Eye (tissue), 1 donor: ENCODE measurements around the gene PFN3.
"Not testable (repeated sequence)": the region's sequence is repeated elsewhere in the genome, so short reads cannot be mapped to it uniquely, and the experiment has no call there.

Source experiments
- DNase-seq: peaks from one replicate; pipeline ENCODE4 v3.0.0-alpha.2; 2015

Gene PFN3

DNA sequence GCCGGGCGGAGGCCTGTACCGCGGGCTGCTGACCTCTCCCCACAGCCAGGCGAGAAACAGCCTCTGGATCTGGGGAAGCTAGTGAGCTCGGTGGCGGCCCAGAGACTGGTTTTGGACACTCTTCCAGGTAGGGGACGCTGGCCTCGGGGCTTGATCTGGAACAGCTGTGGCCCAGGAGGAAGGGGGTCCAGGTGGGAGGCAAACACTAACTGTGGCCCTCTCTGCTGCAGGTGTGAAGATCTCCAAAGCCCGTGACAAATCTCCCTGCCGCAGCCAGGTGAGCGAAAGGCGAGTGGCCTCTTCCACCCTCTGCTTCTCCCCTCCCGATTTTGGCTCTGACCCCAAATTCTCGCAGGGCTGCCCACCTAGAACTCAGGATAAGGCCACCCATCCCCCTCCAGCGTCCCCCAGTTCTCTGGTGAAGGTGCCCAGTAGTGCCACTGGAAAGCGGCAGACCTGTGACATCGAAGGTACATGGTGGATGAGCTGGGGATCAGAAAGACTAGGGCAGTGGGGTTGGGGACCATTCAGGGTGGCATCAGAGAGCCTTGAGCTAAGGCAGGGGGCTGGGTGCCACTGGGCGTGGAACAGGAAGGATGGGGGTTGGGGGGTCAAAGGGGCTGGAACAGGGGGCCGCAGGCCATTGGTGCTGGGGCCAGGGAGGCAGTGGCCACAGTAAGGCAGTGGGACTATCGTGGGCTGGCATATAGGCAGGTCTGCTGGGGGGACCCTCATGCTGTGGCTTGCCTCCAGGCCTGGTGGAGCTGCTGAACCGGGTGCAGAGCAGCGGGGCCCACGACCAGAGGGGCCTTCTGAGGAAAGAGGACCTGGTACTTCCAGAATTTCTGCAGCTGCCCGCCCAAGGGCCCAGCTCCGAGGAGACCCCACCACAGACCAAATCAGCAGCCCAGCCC lies 29.1 kb downstream of the PFN3 start:
- DNase-seq: no peak

DNA sequence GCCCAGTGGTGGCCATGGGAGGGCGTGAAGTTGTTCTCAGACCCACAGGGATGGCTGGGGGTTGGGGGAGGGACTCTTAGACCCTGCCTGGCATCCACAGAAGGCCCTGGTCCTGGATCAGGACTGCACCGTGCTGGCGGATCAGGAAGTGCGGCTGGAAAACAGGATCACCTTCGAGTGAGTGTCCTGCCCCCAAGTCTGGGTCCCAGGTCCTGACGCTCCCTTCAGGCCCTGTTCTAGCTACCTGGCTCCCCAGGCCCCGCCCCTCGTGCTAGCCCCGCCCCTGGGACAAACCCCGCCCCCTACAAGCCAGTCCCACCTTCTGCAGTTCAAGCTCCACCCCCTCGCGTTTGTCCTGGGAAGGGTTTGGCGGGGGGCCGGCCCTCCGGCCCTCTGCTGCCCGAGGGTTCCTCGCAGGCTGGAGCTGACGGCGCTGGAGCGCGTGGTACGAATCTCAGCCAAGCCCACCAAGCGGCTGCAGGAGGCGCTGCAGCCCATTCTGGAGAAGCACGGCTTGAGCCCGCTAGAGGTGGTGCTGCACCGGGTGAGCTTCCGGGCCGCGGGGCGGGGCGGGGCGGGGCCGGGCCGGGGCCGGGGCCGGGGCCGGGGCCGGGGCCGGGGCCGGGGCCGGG lies 29.9 kb downstream of the PFN3 start:
- DNase-seq: peak; percentile 90

DNA sequence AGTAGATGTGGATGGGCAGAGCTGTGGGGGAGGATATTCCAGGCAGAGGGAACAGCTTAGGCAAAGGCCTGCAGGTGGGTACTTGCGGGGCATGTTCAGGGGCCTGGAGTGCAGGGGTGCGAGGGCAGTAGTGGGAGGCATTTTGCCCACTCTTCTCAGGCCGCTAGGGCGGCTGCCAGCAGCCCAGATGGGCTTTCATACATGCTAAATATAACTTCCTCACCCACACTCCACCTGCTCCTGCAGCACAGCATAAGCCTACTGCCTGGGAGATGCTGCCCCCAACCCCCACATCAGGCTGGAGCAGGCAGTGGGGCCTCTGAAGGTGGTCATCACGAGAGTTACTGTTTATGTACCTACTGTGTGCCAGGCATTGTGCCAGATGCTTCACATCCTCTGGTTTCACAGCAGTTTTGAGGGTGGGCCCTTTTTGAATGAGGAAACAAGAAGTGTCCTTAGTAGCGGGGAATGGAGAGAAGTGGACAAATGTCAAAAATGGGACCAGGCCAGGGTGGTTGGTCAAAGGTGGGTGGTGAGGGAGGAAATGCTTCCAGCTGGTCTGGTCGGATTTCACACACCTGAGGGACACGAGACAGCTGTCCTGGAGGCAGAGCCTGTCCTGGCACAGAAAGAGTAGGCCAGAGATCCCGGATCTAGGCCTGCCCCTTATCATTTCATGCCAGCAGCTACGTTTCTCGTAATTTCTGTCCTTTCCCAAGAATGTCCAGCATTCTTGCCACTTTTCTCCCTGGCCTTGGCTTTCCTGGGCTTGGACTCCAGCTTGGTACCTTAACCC lies 30.6 kb downstream of the PFN3 start:
- DNase-seq: no peak

DNA sequence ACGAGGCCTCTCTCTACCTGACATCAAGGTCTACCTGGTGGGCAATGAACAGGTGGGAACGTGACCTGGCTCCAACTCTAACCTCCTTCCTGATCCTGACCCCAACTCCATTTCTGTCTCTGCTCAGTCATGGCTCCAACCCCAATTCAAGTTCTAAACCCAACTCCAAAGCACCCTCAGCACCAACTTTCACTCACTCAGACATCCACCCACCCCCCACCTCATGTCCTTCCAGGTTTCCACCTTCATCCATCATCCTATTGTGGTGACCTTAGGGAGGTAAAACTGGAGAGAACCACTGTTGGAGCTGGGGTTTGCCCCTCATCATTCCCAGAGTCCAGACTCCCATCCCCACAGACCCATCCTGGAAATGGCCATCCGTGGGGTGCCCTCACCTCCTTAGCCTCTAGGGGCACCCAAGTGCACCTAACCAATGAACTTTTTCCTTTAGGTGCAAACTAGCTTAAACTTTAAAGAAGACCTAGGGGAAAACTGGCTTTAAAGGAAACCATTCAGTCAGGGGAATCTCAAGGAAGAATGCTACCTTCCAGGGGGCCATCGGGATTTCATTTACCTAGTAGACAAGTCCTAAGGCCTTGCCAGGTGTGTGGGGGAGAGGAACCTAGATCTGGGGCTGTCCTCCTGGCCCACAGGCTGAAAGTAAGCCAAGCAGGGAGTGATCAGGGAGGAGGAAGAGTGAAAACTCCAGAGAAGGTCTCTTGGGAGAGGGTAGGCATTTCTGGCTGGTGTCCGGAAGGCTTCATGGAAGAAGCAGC lies 31.4 kb downstream of the PFN3 start:
- peak; percentile 32 for DNase-seq

DNA sequence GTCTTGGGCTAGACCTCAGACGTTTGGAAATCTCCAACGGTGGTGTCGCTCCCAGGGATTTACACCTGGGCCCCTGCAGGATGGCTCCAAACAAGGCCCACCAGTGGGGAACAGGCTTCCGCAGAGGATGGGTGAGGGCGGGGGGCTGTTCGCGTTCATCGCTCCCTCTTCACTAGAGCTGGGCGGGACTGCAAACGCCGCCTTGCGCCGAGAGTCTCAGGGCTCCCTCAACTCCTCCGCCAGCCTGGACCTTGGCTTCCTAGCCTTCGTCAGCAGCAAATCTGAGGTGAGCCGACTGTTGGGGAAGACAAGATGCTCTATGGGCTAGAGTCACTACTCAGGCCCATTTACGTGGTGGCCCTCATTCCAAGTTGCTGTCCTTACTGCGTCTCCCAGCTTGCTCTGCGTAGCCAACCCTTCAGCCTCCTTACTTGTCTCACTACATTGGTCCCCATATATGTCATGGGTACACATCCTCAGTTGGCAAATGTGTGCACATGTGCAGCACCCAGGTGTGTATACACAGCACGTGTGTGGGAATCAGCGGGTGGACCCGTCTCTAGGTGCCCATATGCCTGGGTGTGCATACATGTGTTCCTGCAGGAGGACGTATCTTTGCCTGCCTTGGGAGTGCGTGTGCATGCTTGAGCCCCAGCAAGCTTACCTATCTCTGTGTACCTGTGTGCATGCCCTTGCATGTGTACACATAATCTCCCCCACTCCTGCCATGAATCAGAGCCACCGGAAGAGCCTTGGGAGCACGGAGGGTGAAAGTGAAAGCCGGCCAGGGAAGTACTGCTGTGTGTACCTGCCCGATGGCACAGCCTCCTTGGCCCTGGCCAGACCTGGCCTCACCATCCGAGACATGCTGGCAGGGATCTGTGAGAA lies 32.2 kb downstream of the PFN3 start:
- no peak for DNase-seq

DNA sequence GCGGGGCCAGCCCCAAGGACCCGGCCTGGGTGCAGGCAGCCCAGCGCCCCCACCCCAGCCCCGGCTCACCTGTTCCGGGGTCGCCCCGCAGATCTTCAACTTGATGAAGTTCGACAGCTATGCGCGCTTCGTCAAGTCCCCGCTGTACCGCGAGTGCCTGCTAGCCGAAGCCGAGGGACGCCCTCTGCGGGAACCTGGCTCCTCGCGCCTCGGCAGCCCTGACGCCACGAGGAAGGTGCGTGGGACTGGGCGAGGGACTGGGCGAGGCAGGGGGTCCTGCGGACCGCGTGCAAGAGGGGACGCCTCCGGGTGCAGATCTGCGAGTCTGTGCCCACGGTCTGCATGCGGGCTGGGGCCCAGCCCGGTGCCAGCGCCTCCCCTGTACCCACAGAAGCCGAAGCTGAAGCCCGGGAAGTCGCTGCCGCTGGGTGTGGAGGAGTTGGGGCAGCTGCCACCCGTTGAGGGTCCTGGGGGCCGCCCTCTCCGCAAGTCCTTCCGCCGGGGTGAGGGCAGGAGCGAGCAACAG lies 33.1 kb downstream of the PFN3 start:
- DNase-seq: no peak

DNA sequence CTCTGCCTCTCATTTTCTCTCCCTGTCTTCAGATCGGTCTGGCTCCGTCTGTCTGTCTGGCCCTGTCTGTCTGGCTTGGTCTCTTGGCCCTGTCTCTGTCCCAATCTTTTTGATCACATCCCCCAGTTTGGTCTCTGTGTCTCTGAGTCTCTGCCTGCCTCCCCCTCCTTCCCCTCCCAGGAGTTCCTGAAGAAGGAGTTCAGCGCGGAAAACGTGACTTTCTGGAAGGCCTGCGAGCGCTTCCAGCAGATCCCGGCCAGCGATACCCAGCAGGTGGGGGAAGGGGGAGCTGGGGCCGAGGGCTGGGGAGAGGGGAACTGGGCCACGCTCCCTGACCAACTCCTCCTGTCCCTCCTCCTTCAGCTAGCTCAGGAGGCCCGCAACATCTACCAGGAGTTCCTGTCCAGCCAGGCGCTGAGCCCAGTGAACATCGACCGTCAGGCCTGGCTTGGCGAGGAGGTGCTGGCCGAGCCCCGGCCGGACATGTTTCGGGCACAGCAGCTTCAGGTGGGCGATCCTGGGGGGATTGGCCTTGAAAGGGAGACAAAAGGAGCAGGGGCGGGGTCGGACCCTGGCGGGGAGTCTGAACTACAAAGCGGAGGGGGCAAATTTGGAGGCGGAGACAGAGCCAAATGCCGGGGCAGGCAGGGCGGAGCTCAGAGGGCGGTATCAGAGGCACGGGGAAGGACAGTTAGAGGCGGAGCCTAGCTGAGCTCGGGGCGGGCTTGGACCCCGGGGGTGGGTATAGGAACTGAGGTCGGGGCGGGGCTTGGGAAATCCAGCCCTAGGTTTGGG lies 33.7 kb downstream of the PFN3 start:
- DNase-seq: peak; percentile 96

DNA sequence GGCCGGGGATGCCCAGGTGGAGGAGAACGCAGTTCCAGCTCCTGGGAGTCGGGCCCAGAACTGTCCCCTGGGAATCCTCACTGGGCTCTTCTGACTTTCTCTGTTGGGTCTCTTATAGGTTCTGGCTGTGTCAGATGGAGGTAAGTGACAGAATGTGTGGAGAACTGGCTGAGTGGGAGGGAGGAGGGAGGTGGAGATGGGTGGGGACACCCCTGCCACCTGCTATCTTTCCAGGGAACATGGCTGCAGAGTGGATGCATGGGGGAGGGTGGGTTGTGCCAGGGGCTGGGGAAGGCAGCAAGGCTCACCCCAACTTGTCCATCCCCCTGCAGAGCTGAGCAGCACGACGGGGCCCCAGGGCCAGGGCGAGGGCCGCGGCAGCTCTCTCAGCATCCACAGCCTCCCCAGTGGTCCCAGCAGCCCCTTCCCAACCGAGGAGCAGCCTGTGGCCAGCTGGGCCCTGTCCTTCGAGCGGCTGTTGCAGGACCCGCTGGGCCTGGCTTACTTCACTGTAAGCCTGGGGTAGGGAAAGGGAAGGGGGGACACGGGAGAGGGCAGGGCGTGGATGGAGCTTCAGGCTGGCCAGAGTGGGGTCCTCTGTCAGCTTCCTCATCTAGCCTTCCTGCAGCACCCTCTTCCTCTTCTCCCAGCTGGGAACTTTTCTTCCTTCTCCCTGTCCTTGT lies 34.5 kb downstream of the PFN3 start:
- no peak for DNase-seq

DNA sequence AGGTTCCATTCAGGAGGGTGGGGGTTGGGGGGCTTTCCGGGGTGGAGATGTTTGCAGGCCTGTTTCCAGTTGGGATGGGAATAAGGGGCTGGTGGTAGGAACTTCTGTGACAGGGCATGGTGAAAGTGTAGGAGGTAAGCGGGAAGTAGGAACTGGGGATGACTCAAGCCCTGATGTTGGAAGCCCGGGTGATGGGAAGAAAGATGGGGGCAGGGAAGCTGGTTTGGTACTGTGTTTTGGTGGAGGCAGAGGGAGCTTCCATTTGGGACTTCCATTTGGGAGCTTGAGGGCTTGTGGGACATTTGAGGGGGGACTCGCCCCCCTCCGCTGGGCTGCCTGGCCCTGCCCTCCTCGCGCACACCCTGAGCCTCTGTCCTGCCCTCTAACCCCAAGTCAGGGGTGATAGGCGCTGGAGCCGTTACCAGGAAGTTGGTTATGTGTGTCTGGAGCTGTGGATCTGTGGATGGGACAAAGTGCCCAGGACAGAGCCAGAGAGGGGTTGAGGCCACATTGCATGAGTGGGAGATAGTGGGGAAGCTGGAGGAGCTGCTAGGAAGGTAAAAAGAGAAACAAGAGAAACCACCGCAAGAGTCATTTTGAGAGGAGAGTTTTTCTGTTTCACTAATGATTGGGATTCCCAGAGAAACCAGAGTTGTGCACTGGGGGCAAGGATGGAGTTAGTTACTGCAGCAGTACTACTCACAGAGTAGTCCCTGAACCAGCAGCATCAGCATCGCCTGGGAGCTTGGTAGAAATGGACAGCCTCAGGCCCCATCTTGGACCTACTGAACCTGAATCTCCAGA lies 36.1 kb downstream of the PFN3 start:
- DNase-seq: no peak

DNA sequence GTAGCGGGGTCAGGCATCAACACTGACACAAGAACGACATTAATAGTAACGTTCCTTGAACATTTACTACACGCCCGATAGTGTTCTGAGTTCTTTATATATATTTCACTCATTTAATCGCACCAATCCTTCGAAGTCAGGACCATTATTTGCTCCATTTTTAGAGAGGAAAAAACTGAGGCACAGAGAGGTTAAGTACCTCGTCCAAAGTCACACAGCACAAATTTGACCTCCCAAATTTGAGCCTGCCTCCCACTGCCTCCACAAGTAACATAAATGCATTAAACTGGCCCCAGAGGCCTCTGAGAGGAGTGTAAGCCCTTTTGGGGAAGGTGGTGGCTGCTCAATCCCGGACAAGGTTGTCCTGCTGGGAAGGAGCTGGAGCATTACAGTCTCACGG lies 36.9 kb downstream of the PFN3 start:
- no peak for DNase-seq

DNA sequence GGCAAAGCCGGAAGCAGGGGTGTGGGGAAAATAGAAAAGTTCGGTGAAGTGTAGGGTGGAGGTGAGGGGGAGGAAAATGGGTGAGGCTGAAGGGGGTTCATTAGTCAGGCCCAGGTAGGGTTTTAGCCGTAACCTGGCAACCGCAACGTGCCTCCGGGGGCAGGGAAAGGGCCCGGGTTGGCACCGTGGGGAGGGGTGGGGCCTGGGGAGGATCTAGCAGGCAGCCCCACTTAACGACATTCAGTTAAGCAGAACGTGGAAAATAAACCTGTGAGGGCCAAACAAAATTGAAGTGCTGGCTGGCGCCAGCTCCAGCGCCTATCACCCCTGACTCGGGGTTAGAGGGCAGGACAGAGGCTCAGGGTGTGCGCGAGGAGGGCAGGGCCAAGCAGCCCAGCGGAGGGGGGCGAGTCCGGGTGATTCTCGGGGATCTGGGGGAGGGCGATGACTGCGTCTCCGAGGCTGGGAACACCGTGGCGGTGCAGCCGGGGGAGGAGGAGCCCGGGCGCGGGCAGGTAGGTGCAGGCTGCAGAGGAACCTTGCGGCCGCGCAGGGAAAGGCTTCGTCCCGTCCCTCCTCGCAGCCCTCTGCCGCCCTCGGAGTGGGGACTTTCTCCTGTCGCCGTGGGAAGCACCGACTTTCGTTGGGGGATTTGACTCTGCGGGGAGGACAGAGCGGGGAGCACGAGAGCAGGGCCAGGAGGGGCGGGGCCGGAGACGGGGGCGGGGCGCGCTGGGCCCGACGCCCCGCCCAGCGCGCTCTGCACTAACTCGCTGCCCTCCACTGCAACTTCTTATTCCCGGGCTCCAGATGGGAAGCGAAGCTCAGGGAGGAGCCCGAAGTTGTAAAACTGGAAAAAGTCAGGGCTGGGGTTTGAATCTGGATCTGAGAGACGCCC lies 37.6 kb downstream of the PFN3 start:
- peak; percentile 76 for DNase-seq

DNA sequence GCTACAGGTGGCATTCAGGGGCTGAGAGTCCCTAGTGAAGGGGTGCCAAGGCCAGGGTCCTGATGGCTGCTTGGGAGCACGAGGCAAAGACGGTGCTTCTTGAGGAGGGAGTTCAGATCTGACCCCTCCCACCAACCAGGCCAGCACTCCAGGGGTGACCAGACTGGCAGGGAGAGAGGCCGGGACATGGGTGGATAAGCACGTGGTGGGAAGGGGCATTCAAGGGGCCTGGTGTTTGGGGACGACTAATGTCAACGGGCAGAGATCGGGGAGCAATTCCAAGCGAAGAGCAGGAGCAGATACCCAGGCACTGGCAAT lies 38.2 kb downstream of the PFN3 start:
- no peak for DNase-seq

DNA sequence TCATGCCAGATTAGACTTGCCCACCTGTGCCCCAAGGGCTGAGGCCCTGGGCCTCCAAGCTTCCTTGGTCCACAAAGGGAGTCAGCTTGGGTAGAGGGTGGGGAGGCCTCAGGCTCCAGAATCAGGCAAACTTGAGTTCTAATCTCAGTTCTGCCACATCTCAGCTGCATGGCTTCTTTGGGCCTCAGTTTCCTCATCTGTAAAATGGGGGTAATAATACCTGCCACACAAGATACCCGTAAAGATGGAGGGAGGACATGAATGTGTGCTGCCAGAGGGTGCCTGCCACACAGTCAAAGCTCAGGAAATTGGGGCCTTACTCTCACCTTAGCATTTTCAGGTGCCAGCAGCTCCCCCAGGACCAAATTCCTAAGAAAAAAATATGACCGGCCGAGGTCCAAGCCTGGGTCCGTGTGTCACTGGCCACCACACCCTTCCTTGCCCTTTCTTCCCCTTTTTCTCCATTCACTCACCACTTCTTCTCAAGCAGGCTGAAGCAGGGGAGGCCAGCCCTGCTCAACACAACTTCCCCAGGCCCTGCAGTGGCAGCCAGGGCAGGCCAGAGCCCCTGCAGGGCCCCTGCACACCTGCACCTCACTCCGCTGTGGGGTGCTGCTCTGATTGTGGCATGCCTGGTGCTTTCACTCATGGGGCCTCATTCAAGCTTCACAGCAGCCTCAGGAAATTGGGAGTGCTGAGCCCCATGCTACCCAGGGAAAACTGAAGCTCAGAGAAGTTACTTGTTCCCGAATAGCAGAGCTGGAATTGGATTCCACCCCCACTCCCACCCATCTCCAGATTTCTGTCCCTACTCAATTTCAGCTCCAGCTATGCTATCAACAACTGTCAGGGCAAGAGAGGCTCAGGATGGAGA lies 38.8 kb downstream of the PFN3 start:
- no peak for DNase-seq

DNA sequence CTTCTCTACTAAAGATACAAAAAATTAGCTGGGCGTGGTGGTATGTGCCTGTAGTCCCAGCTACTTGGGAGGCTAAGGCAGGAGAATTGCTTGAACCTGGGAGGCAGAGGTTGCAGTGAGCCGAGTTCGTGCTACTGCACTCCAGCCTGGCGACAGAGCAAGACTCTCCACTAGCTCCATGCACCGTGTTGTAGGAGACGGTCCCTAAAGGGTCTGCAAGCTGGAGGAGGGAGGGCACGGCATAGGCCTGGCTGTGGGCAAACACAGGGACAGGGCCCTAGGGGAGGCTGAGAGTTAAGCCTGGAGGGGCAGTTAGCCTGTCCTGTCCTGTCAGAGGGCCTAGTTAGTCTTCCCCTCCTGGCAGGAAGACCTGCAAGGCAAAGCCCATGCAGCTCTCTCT lies 39.7 kb downstream of the PFN3 start:
- not testable (repeated sequence) for DNase-seq

DNA sequence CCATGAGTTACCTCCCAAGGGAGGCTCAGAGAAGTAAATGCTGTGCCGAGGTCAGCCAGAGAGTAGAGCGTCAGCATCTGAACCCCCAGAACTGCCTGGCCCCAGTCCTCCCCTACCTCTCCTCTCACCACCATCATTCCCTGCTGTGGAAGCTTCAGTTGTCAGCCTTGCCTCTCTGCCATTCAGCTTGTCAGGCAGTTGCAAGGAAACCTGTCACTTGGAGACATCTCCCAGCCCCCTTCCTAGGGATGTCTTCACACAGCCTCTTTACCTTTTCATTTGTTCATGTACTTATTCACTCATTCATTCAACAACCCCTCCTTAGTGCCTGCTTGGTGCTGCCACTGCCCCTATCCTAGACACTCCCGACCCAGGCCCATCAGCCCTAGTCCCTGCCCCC lies 40.6 kb downstream of the PFN3 start:
- DNase-seq: no peak

DNA sequence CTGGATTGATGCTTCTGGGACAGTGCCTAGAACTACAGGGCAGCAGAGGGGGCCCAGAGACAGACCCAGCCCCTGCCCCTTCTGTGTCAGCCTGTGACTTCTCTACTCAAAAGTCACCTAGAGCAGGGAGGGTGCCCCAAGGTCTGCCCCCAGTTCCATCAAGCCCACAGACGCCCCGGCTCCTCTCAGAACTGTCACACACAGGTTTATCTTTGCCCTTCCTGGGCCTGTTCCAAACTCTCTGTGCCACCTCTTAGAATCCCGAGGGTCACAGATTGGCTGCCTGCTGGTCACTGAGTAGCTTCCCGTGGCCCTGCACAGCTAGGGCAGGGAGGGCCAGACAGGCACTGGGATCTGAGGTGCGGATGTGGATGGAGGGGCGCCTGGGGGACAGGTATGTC lies 41.0 kb downstream of the PFN3 start:
- DNase-seq: no peak

DNA sequence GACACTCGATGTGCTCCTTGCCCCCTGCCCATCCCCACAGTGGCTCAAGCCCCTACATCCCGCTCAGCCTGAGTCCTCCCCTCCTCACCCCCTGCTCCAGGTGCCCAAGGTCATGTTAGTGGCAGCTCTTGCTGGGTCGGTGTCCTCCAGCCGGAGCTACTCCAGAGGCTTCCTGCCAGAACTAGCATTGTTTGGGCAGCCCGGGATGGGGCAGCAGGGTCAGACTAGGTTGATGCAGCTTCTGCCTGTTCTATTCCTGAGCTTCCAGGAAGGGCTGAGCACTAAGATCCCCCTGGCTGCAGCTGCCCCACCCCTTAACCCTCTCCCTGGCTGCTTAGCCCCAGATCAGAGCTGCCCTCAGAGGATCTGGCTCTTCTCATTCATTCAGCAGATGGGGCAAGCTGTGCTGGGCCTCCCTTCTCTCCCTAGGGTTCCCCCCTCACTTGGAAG lies 42.1 kb downstream of the PFN3 start:
- no peak for DNase-seq
